WTC11 (cell line): ENCODE measurements around the gene PPID. TPM values are rescaled to one million over a fixed set of nuclear protein-coding genes. Genes with fewer than 3 reads are reported as not detected.

ENCODE experiments used
- ATAC-seq: fragments of 200-7000 bp; cut with Tn5 transposase; 2 replicates; pipeline ENCODE4 v1.10.0; 2021; ENCODE audit warnings: mild to moderate bottlenecking, moderate library complexity
- CTCF ChIA-PET: fragments of 300-600 bp; sonication (Branson Sonifier 250); formaldehyde crosslinking; loops from one replicate; lab custom pipeline; 2021; ENCODE audit warnings: antibody characterized with exemption; lab: Charles Lee
- POLR2A ChIA-PET: fragments of 350-600 bp; sonication (Branson Sonifier 250); formaldehyde crosslinking; loops from one replicate; lab custom pipeline; 2021; ENCODE audit warnings: antibody characterized with exemption; lab: Charles Lee
- DNase-seq: peaks from one replicate; pipeline ENCODE4 v3.0.0; 2021; ENCODE audit warnings: low spot score
- H3K27ac Mint-ChIP-seq: 2 replicates; pipeline ENCODE4 v1.8.0; 2021; ENCODE audit warnings: mixed read lengths
- H3K27me3 Mint-ChIP-seq: 2 replicates; pipeline ENCODE4 v1.8.0; 2021; ENCODE audit warnings: low read depth, mild to moderate bottlenecking, moderate library complexity, mixed read lengths
- H3K36me3 Mint-ChIP-seq: 2 replicates; pipeline ENCODE4 v1.8.0; 2021; ENCODE audit warnings: mixed read lengths
- H3K4me1 Mint-ChIP-seq: 2 replicates; pipeline ENCODE4 v1.8.0; 2022; ENCODE audit warnings: mixed read lengths
- H3K4me3 Mint-ChIP-seq: 2 replicates; pipeline ENCODE4 v1.8.0; 2021; ENCODE audit warnings: mild to moderate bottlenecking, moderate library complexity, mixed read lengths
- H3K9me3 Mint-ChIP-seq: 2 replicates; pipeline ENCODE4 v1.8.0; 2021; ENCODE audit warnings: mixed read lengths
- CREM ChIP-seq: sonication (generic); formaldehyde crosslinking; IDR thresholded peaks from 2 replicates; pipeline ENCODE4 v1.8.1; 2022; ENCODE audit warnings: mild to moderate bottlenecking, missing genetic modification reagents, moderate library complexity
- EMX1 ChIP-seq: fragments of 250-450 bp; sonication (Bioruptor Pico); IDR thresholded peaks from 2 replicates; pipeline ENCODE4 v1.8.0; 2021; ENCODE audit warnings: mild to moderate bottlenecking
- ETV6 ChIP-seq: sonication (generic); formaldehyde crosslinking; IDR thresholded peaks from 2 replicates; pipeline ENCODE4 v1.8.1; 2022; ENCODE audit warnings: mild to moderate bottlenecking, missing genetic modification reagents
- FOXK1 ChIP-seq: sonication (generic); formaldehyde crosslinking; IDR thresholded peaks from 2 replicates; pipeline ENCODE4 v1.8.0; 2022; ENCODE audit warnings: mild to moderate bottlenecking, moderate library complexity, missing genetic modification reagents
- GABPB1 ChIP-seq: sonication (generic); formaldehyde crosslinking; IDR thresholded peaks from 2 replicates; pipeline ENCODE4 v1.8.1; 2023; ENCODE audit warnings: mild to moderate bottlenecking, missing genetic modification reagents
- IRF2 ChIP-seq: sonication (generic); formaldehyde crosslinking; IDR thresholded peaks from 2 replicates; pipeline ENCODE4 v1.8.0; 2022; ENCODE audit warnings: low read depth, missing genetic modification reagents, borderline replicate concordance
- JAZF1 ChIP-seq: fragments of 250-450 bp; sonication (Bioruptor Pico); IDR thresholded peaks from 2 replicates; pipeline ENCODE4 v1.9.0; 2021; ENCODE audit warnings: moderate library complexity, mild to moderate bottlenecking, inconsistent platforms
- KAT7 ChIP-seq: sonication (generic); formaldehyde crosslinking; IDR thresholded peaks from 2 replicates; pipeline ENCODE4 v1.8.1; 2023; ENCODE audit warnings: missing genetic modification reagents, mild to moderate bottlenecking, borderline replicate concordance
- MYBL2 ChIP-seq: sonication (generic); formaldehyde crosslinking; IDR thresholded peaks from 2 replicates; pipeline ENCODE4 v1.8.1; 2023; ENCODE audit warnings: mild to moderate bottlenecking, moderate library complexity, missing genetic modification reagents
- OVOL2 ChIP-seq: fragments of 250-450 bp; sonication (Bioruptor Pico); IDR thresholded peaks from 2 replicates; pipeline ENCODE4 v1.9.0; 2021; ENCODE audit warnings: mild to moderate bottlenecking, borderline replicate concordance
- TEAD1 ChIP-seq: sonication (generic); formaldehyde crosslinking; IDR thresholded peaks from 2 replicates; pipeline ENCODE4 v1.8.0; 2022; ENCODE audit warnings: mild to moderate bottlenecking, missing genetic modification reagents
- TP53 ChIP-seq: sonication (generic); formaldehyde crosslinking; IDR thresholded peaks from 2 replicates; pipeline ENCODE4 v1.8.1; 2023; ENCODE audit warnings: mild to moderate bottlenecking, missing genetic modification reagents
- ZNF263 ChIP-seq: sonication (generic); formaldehyde crosslinking; IDR thresholded peaks from 2 replicates; pipeline ENCODE4 v1.8.1; 2022; ENCODE audit warnings: low read depth, mild to moderate bottlenecking, moderate library complexity, missing genetic modification reagents
- ZNF416 ChIP-seq: fragments of 250-450 bp; sonication (Bioruptor Pico); IDR thresholded peaks from 2 replicates; pipeline ENCODE4 v1.9.0; 2021; ENCODE audit warnings: mild to moderate bottlenecking, inconsistent platforms
- ZNF671 ChIP-seq: fragments of 250-450 bp; sonication (Bioruptor Pico); IDR thresholded peaks from 2 replicates; pipeline ENCODE4 v1.8.0; 2021; ENCODE audit warnings: mild to moderate bottlenecking
- total RNA-seq: library from RNA; stranded (reverse); gene quantifications from 3 replicates; pipeline ENCODE4 v1.2.3, GENCODE V29; 2021
- TF ChIP-seq, protein P1 (sequence below): sonication (generic); formaldehyde crosslinking; IDR thresholded peaks from 2 replicates; pipeline ENCODE4 v1.8.1; 2023; ENCODE audit warnings: mild to moderate bottlenecking, moderate library complexity, missing genetic modification reagents
- TF ChIP-seq, protein P2 (sequence below): sonication (generic); formaldehyde crosslinking; IDR thresholded peaks from 2 replicates; pipeline ENCODE4 v1.8.0; 2023; ENCODE audit warnings: mild to moderate bottlenecking, missing genetic modification reagents
- TF ChIP-seq, protein P3 (sequence below): sonication (generic); formaldehyde crosslinking; IDR thresholded peaks from 2 replicates; pipeline ENCODE4 v1.8.1; 2022; ENCODE audit warnings: mild to moderate bottlenecking, missing genetic modification reagents, moderate library complexity, borderline replicate concordance
- TF ChIP-seq, protein P4 (sequence below): sonication (generic); formaldehyde crosslinking; conservative IDR thresholded peaks from 2 replicates; pipeline ENCODE4 v1.8.1; 2022; ENCODE audit warnings: mild to moderate bottlenecking, missing genetic modification reagents
- TF ChIP-seq, protein P5 (sequence below): fragments of 250-450 bp; sonication (Bioruptor Pico); IDR thresholded peaks from 2 replicates; pipeline ENCODE4 v2.1.2; 2022; ENCODE audit warnings: mild to moderate bottlenecking, moderate library complexity
- TF ChIP-seq, protein P6 (sequence below): sonication (generic); formaldehyde crosslinking; IDR thresholded peaks from 2 replicates; pipeline ENCODE4 v1.8.0; 2022; ENCODE audit warnings: missing genetic modification reagents
- TF ChIP-seq, protein P7 (sequence below): sonication (generic); formaldehyde crosslinking; IDR thresholded peaks from 2 replicates; pipeline ENCODE4 v1.8.0; 2023; ENCODE audit warnings: missing genetic modification reagents

PPID gene
- total RNA-seq, 1 experiment from 2014 or later = 40.5 TPM

DNA sequence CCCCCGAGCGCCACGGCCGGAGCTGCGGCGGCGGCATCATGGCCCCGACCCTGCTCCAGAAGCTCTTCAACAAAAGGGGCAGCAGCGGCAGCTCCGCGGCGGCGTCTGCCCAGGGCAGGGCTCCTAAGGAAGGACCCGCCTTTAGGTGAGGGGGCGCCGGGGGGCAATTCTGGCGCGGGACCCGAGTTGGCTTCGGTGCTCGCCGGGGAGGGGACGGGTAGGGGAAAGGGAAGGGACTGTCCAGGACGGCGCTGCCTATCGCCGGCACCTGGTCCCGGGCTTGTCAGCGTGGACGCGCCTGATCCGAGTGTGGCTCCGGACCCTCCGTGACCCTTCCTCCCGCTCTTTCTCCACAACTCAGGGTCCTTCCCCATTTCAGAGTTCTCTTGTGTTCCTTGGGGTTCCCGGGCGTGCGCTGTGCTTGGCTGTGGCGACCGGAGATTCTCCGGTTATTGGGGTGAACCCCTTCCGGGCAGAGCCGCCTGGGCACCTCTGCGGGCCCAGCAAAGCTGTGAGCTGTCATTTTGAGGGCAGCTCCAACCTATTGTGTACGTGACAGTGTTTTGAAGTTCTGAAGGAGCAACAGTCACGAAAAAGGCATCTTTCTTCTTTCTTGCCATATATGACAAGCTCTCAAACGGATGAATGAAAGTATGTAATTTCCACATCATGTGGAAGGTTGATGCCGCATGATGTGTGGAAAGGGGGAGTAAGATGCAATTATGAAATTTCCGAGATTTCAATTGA is 46.2 kb upstream of the PPID start:
- ChIA-PET POLR2A (no interaction called here), CTCF (no interaction called here)
- 0 out of 2 replicates have a peak, but pooled peaks have one; percentile 2 for TF ChIP-seq CREM (CRISPR knock-in tag)
- peak; percentile 38; the same call in 1 of the 2 replicates for TF ChIP-seq ETV6 (CRISPR knock-in tag)
- TF ChIP-seq, protein P1, sequence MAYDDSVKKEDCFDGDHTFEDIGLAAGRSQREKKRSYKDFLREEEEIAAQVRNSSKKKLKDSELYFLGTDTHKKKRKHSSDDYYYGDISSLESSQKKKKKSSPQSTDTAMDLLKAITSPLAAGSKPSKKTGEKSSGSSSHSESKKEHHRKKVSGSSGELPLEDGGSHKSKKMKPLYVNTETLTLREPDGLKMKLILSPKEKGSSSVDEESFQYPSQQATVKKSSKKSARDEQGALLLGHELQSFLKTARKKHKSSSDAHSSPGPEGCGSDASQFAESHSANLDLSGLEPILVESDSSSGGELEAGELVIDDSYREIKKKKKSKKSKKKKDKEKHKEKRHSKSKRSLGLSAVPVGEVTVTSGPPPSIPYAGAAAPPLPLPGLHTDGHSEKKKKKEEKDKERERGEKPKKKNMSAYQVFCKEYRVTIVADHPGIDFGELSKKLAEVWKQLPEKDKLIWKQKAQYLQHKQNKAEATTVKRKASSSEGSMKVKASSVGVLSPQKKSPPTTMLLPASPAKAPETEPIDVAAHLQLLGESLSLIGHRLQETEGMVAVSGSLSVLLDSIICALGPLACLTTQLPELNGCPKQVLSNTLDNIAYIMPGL = peak; percentile 60; the same call in 1 of the 2 replicates
- peak; percentile 21; the same call in 1 of the 2 replicates for TF ChIP-seq KAT7 (CRISPR knock-in tag)
- no peak for TF ChIP-seq IRF2
- Mint-ChIP-seq H3K4me3 (peak overlapping the region; percentile 98), H3K36me3 (no peaks in the 10 kb centered on the region), H3K27ac (peak overlapping the region; percentile 58; the same call in 1 of the 2 replicates), H3K27me3 (peaks cover 22% of the 10 kb centered on the region), H3K4me1 (peaks cover 29% of the 10 kb centered on the region), H3K9me3 (no peaks in the 10 kb centered on the region)
- peak; percentile 64 for ATAC-seq
- DNase-seq = peak; percentile 59

DNA sequence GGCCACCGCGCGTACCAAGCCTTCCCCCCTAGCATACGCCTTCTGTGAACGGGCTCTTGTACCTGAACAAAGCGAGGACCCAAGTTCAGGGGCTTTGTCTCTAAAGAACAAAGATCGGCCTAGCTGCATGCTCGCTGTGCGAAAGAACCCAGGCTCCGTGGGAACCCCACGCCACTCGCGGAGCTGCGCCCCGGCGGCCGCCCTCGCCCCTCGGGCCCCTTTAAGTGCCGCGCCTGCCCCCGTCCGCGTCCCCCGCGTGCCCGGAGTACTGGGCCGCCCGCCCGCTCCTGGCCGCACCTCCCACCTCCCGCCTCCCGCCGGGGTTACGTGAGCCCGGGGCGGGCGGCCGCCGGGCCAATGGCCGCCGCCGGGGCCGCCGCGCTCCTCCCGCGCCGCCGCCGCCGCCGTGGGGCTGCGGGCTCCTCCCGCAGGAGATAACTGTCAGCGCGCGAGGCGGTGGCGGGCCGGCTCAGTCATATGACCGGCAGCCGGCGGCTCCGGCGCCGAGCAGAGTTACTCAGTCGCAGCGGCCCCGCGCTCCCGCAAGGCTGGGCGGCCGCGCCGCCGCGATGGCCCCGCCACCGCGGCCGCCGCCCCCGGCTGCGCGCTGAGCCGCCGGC is 45.5 kb upstream of the PPID start, which contains the start of gene FNIP2:
Gene FNIP2 (plus strand): TSS at position 472 of the 620 bp plus-strand sequence. CDS start 187 bp downstream, outside the sequence.
- Mint-ChIP-seq H3K27ac (peak within 1 kb of the TSS; percentile 58), H3K9me3 (no peaks in the 10 kb centered on the region), H3K4me1 (peaks cover 29% of the 10 kb centered on the region), H3K27me3 (peaks cover 22% of the 10 kb centered on the region), H3K36me3 (no peaks in the 10 kb centered on the region), H3K4me3 (peak within 1 kb of the TSS; percentile 98)
- DNase-seq (peak; percentile 73), ATAC-seq (peak; percentile 87)
- CTCF ChIA-PET = no interaction called here
- POLR2A ChIA-PET = interaction anchor here (0.6 kb wide), 2 partner anchors 11 to 71 kb away, joined by 3 read pairs; no protein-coding TSS in a partner anchor
- TF ChIP-seq JAZF1 (no peak), ZNF416 (CRISPR knock-in tag) (no peak), ZNF263 (no peak), TP53 (CRISPR knock-in tag) (no peak), CREM (CRISPR knock-in tag) (peak; percentile 31; the same call in 1 of the 2 replicates), EMX1 (CRISPR knock-in tag) (0 out of 2 replicates have a peak, but pooled peaks have one; percentile 44), MYBL2 (no peak), OVOL2 (CRISPR knock-in tag) (no peak), FOXK1 (peak; percentile 54; the same call in 1 of the 2 replicates), ZNF671 (no peak), TEAD1 (CRISPR knock-in tag) (peak; percentile 92), GABPB1 (peak; percentile 33; the same call in 1 of the 2 replicates)
- TF ChIP-seq, protein P2, sequence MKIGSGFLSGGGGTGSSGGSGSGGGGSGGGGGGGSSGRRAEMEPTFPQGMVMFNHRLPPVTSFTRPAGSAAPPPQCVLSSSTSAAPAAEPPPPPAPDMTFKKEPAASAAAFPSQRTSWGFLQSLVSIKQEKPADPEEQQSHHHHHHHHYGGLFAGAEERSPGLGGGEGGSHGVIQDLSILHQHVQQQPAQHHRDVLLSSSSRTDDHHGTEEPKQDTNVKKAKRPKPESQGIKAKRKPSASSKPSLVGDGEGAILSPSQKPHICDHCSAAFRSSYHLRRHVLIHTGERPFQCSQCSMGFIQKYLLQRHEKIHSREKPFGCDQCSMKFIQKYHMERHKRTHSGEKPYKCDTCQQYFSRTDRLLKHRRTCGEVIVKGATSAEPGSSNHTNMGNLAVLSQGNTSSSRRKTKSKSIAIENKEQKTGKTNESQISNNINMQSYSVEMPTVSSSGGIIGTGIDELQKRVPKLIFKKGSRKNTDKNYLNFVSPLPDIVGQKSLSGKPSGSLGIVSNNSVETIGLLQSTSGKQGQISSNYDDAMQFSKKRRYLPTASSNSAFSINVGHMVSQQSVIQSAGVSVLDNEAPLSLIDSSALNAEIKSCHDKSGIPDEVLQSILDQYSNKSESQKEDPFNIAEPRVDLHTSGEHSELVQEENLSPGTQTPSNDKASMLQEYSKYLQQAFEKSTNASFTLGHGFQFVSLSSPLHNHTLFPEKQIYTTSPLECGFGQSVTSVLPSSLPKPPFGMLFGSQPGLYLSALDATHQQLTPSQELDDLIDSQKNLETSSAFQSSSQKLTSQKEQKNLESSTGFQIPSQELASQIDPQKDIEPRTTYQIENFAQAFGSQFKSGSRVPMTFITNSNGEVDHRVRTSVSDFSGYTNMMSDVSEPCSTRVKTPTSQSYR (CRISPR knock-in tag) = no peak
- TF ChIP-seq, protein P3, sequence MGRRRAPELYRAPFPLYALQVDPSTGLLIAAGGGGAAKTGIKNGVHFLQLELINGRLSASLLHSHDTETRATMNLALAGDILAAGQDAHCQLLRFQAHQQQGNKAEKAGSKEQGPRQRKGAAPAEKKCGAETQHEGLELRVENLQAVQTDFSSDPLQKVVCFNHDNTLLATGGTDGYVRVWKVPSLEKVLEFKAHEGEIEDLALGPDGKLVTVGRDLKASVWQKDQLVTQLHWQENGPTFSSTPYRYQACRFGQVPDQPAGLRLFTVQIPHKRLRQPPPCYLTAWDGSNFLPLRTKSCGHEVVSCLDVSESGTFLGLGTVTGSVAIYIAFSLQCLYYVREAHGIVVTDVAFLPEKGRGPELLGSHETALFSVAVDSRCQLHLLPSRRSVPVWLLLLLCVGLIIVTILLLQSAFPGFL (CRISPR knock-in tag) = no peak
- TF ChIP-seq, protein P4, sequence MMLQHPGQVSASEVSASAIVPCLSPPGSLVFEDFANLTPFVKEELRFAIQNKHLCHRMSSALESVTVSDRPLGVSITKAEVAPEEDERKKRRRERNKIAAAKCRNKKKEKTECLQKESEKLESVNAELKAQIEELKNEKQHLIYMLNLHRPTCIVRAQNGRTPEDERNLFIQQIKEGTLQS (CRISPR knock-in tag) = no peak
- TF ChIP-seq, protein P5, sequence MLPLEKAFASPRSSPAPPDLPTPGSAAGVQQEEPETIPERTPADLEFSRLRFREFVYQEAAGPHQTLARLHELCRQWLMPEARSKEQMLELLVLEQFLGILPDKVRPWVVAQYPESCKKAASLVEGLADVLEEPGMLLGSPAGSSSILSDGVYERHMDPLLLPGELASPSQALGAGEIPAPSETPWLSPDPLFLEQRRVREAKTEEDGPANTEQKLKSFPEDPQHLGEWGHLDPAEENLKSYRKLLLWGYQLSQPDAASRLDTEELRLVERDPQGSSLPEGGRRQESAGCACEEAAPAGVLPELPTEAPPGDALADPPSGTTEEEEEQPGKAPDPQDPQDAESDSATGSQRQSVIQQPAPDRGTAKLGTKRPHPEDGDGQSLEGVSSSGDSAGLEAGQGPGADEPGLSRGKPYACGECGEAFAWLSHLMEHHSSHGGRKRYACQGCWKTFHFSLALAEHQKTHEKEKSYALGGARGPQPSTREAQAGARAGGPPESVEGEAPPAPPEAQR (CRISPR knock-in tag) = no peak
- TF ChIP-seq, protein P6, sequence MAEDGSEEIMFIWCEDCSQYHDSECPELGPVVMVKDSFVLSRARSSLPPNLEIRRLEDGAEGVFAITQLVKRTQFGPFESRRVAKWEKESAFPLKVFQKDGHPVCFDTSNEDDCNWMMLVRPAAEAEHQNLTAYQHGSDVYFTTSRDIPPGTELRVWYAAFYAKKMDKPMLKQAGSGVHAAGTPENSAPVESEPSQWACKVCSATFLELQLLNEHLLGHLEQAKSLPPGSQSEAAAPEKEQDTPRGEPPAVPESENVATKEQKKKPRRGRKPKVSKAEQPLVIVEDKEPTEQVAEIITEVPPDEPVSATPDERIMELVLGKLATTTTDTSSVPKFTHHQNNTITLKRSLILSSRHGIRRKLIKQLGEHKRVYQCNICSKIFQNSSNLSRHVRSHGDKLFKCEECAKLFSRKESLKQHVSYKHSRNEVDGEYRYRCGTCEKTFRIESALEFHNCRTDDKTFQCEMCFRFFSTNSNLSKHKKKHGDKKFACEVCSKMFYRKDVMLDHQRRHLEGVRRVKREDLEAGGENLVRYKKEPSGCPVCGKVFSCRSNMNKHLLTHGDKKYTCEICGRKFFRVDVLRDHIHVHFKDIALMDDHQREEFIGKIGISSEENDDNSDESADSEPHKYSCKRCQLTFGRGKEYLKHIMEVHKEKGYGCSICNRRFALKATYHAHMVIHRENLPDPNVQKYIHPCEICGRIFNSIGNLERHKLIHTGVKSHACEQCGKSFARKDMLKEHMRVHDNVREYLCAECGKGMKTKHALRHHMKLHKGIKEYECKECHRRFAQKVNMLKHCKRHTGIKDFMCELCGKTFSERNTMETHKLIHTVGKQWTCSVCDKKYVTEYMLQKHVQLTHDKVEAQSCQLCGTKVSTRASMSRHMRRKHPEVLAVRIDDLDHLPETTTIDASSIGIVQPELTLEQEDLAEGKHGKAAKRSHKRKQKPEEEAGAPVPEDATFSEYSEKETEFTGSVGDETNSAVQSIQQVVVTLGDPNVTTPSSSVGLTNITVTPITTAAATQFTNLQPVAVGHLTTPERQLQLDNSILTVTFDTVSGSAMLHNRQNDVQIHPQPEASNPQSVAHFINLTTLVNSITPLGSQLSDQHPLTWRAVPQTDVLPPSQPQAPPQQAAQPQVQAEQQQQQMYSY (CRISPR knock-in tag) = no peak
- TF ChIP-seq, protein P7, sequence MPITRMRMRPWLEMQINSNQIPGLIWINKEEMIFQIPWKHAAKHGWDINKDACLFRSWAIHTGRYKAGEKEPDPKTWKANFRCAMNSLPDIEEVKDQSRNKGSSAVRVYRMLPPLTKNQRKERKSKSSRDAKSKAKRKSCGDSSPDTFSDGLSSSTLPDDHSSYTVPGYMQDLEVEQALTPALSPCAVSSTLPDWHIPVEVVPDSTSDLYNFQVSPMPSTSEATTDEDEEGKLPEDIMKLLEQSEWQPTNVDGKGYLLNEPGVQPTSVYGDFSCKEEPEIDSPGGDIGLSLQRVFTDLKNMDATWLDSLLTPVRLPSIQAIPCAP (CRISPR knock-in tag) = 0 out of 2 replicates have a peak, but pooled peaks have one; percentile 35
